IMR-90 (cell line): ENCODE measurements around the gene FBXL4. TPM values are rescaled to one million over a fixed set of nuclear protein-coding genes. Genes with fewer than 3 reads are reported as not detected.

Source experiments
- ATAC-seq: fragments of 200-7000 bp; cut with Tn5 transposase; 2 replicates; pipeline ENCODE4 v1.9.1; 2020; ENCODE audit warnings: low read depth, mild to moderate bottlenecking, moderate library complexity
- BruUV-seq: library from RNA; stranded (reverse); fragments of 400-500 nt; replicated peaks from 2 replicates; lab custom pipeline; 2021; lab: Mats Ljungman, UMichigan
- CTCF ChIA-PET: fragments of 300-600 bp; formaldehyde crosslinking; extraction: SDS; loops from one replicate; lab custom pipeline; 2021; ENCODE audit warnings: antibody characterized with exemption; lab: Yijun Ruan, JAX
- POLR2A ChIA-PET: fragments of 300-600 bp; sonication (Branson Sonifier 250); formaldehyde crosslinking; loops from one replicate; lab custom pipeline; 2022; ENCODE audit warnings: antibody characterized with exemption; ENCODE audit not compliant: unreplicated experiment; lab: Charles Lee
- DNase-seq: peaks from one replicate; pipeline ENCODE4 v3.0.0; 2013
- H2AFZ ChIP-seq: replicated peaks from 2 replicates; pipeline ENCODE3; 2013; ENCODE audit warnings: low read length, mild to moderate bottlenecking; ENCODE audit not compliant: poor library complexity
- H2AK5ac ChIP-seq: 2 replicates; pipeline ENCODE4 v1.6.1; 2013; ENCODE audit warnings: low read depth, low read length, inconsistent platforms
- H2AK9ac ChIP-seq: replicated peaks from 2 replicates; pipeline ENCODE3; 2013; ENCODE audit warnings: mild to moderate bottlenecking, low read depth, low read length, moderate library complexity; ENCODE audit not compliant: poor library complexity
- H2BK120ac ChIP-seq: 2 replicates; pipeline ENCODE4 v1.6.1; 2013; ENCODE audit warnings: low read depth, low read length, inconsistent platforms
- H2BK15ac ChIP-seq: 3 replicates; pipeline ENCODE4 v1.6.1; 2013; ENCODE audit warnings: low read depth, low read length, inconsistent platforms
- H2BK20ac ChIP-seq: 2 replicates; pipeline ENCODE4 v1.6.1; 2013; ENCODE audit warnings: low read depth, mild to moderate bottlenecking, inconsistent platforms, low read length, moderate library complexity
- H2BK5ac ChIP-seq: 2 replicates; pipeline ENCODE4 v1.6.1; 2013; ENCODE audit warnings: mild to moderate bottlenecking, low read depth, low read length, inconsistent platforms; ENCODE audit not compliant: poor library complexity, severe bottlenecking
- H3K14ac ChIP-seq: replicated peaks from 2 replicates; pipeline ENCODE4 v1.6.1; 2013; ENCODE audit warnings: low read depth, low read length, inconsistent platforms
- H3K18ac ChIP-seq: 2 replicates; pipeline ENCODE4 v1.6.1; 2013; ENCODE audit warnings: low read depth, low read length, control low read depth
- H3K23ac ChIP-seq: 2 replicates; pipeline ENCODE4 v1.6.1; 2013; ENCODE audit warnings: low read depth, low read length, inconsistent platforms
- H3K27ac ChIP-seq: 2 replicates; pipeline ENCODE4 v1.5.1; 2013; ENCODE audit warnings: mild to moderate bottlenecking, control low read depth, low read length; ENCODE audit not compliant: insufficient read depth
- H3K27me3 ChIP-seq: 2 replicates; pipeline ENCODE4 v1.6.1; 2013; ENCODE audit warnings: low read length; ENCODE audit not compliant: control insufficient read depth, insufficient read depth
- H3K36me3 ChIP-seq: 2 replicates; pipeline ENCODE4 v1.6.1; 2013; ENCODE audit warnings: low read length, mixed read lengths; ENCODE audit not compliant: control insufficient read depth, insufficient read depth
- H3K4ac ChIP-seq: 2 replicates; pipeline ENCODE4 v1.6.1; 2013; ENCODE audit warnings: low read depth, low read length, inconsistent platforms
- H3K4me1 ChIP-seq: 2 replicates; pipeline ENCODE4 v1.6.1; 2013; ENCODE audit warnings: low read length, mixed read lengths; ENCODE audit not compliant: control insufficient read depth, insufficient read depth
- H3K4me2 ChIP-seq: 2 replicates; pipeline ENCODE4 v1.6.1; 2013; ENCODE audit warnings: low read depth, mild to moderate bottlenecking, control low read depth, low read length, moderate library complexity
- H3K4me3 ChIP-seq: 2 replicates; pipeline ENCODE4 v1.5.1; 2013; ENCODE audit warnings: low read depth, mild to moderate bottlenecking, control low read depth, low read length, moderate library complexity; ENCODE audit not compliant: insufficient read depth
- H3K56ac ChIP-seq: 2 replicates; pipeline ENCODE4 v1.6.1; 2013; ENCODE audit warnings: low read length, inconsistent platforms; ENCODE audit not compliant: insufficient read depth; ENCODE audit errors: extremely low read depth
- H3K79me1 ChIP-seq, 2 experiments: 2 replicates each; pipeline ENCODE4 v1.6.1; 2013; ENCODE audit warnings: low read length in 2 of 2, inconsistent platforms in 1 of 2, low read depth in 1 of 2
- H3K9ac ChIP-seq: 2 replicates; pipeline ENCODE4 v1.6.1; 2013; ENCODE audit warnings: low read depth, low read length, control low read depth
- H3K9me1 ChIP-seq: 2 replicates; pipeline ENCODE4 v1.6.1; 2013; ENCODE audit warnings: low read length, inconsistent platforms; ENCODE audit not compliant: insufficient read depth
- H3K9me3 ChIP-seq: 2 replicates; pipeline ENCODE4 v1.6.1; 2013; ENCODE audit warnings: low read length; ENCODE audit not compliant: control insufficient read depth, insufficient read depth
- H4K20me1 ChIP-seq: 2 replicates; pipeline ENCODE4 v1.6.1; 2013; ENCODE audit warnings: low read length, inconsistent platforms; ENCODE audit not compliant: insufficient read depth
- H4K5ac ChIP-seq: 2 replicates; pipeline ENCODE4 v1.6.1; 2013; ENCODE audit warnings: mild to moderate bottlenecking, low read depth, low read length, control low read depth
- H4K8ac ChIP-seq, 2 experiments: 2 replicates each; pipeline ENCODE4 v1.6.1; 2013; ENCODE audit warnings: low read depth in 2 of 2, low read length in 2 of 2, control low read depth in 1 of 2, inconsistent platforms in 1 of 2
- H4K91ac ChIP-seq: 2 replicates; pipeline ENCODE4 v1.6.1; 2013; ENCODE audit warnings: low read depth, low read length, inconsistent platforms; ENCODE audit not compliant: insufficient read depth
- CEBPB ChIP-seq: IDR thresholded peaks from 2 replicates; pipeline ENCODE4 v1.6.1; 2012; ENCODE audit warnings: low read depth, low read length, improper control_type of control experiment
- FOS ChIP-seq: fragments of 150-350 bp; IDR thresholded peaks from 2 replicates; pipeline ENCODE4 v1.6.1; 2016; ENCODE audit warnings: low read depth, low read length
- RFX5 ChIP-seq: IDR thresholded peaks from 2 replicates; pipeline ENCODE4 v1.8.0; 2012; ENCODE audit warnings: low read depth, mild to moderate bottlenecking, low read length, moderate library complexity
- SMC3 ChIP-seq: fragments of 150-350 bp; IDR thresholded peaks from 2 replicates; pipeline ENCODE4 v1.6.1; 2016; ENCODE audit warnings: low read depth, mild to moderate bottlenecking, antibody characterized with exemption, low read length, moderate library complexity
- WGBS, 2 experiments: methylation state at CpG; one replicate each; pipeline versions ENCODE4 v1.1.5 to v1.1.7; 2013; ENCODE audit warnings: missing lambda C conversion rate in 2 of 2; ENCODE audit not compliant: insufficient read length in 1 of 2; ENCODE audit errors: extremely low coverage in 2 of 2; 5-methylcytosine and 5-hydroxymethylcytosine counted together
- dilution Hi-C: fragments of 300-500 bp; cut with HindIII; formaldehyde crosslinking; loops from one replicate; pipeline ENCODE4 v1.14.3; 2018; ENCODE audit warnings: low sequenced_read_pairs; ENCODE audit not compliant: unreplicated experiment
- in situ Hi-C: fragments of 300-500 bp; cut with MboI; formaldehyde crosslinking; loops from 3 replicates; pipeline ENCODE4 v1.14.3; 2019; ENCODE audit warnings: low sequenced_read_pairs, inconsistent platforms, mixed read lengths
- intact Hi-C: fragments of 100-400 bp; cut with micrococcal nuclease; formaldehyde crosslinking; loops from 2 replicates; pipeline ENCODE4 v1.10.0; 2022
- polyA plus RNA-seq, 3 experiments: library from polyadenylated mRNA; depleted of rRNA; stranded (reverse); fragments of >200 nt; gene quantifications; 2 replicates each; pipeline ENCODE4 v1.2.3, GENCODE V29; 2012; ENCODE audit warnings: low replicate concordance in 1 of 3
- total RNA-seq: library from RNA; depleted of rRNA; stranded (reverse); fragments of >200 nt; gene quantifications from 2 replicates; pipeline ENCODE4 v1.2.3, GENCODE V29; 2012

Gene FBXL4
- total and polyA plus RNA-seq, 2 of the 4 experiments (the other 2 are of a cell fraction): 7.8 to 17.6 TPM

DNA sequence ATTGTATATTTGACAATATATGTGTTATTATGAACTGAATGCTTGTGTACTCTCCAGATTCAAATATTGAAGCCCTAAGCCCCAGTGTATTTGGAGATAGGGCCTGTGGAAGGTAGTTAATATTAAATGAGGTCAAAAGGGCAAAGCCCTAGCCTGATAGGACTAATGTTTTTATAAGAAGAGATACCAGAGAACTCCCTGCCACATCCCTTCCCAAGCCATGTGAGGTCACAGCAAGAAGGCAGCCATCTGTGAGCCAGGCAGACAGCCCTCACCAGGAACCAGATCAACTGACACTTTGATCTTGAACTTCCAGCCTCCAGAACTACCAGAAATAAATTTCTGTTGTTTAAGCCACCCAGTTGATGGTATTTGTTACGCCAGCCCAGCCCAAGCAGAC lies 36.4 kb upstream of the FBXL4 start:
- dilution Hi-C loops (no loop called here), intact Hi-C loops (no loop called here), in situ Hi-C loops (no loop called here)
- Histone ChIP-seq H3K4me3 (no peak overlapping the region), H2BK20ac (no peak overlapping the region), H3K9me3 (no peaks in the 10 kb centered on the region), H2AFZ (no peak overlapping the region), H4K91ac (no peak overlapping the region), H2AK5ac (no peak overlapping the region), H4K8ac (no peak overlapping the region), H3K9me1 (no peaks in the 10 kb centered on the region), H3K27ac (no peak overlapping the region), H3K14ac (no peak overlapping the region), H3K36me3 (no peaks in the 10 kb centered on the region), H3K9ac (no peak overlapping the region), H2BK5ac (no peak overlapping the region), H4K5ac (no peak overlapping the region), H2BK120ac (no peak overlapping the region), H2BK15ac (no peak overlapping the region), H3K56ac (no peak overlapping the region), H3K79me1 (no peaks in the 10 kb centered on the region), H3K18ac (no peak overlapping the region), H3K4ac (no peak overlapping the region), H4K20me1 (no peaks in the 10 kb centered on the region), H2AK9ac (no peak overlapping the region), H3K4me2 (no peak overlapping the region), H3K4me1 (no peaks in the 10 kb centered on the region), H3K27me3 (no peaks in the 10 kb centered on the region; the same call in 1 of the 2 replicates), H3K23ac (no peak overlapping the region)
- no peak for TF ChIP-seq RFX5
- no peak for TF ChIP-seq FOS
- no peak for TF ChIP-seq SMC3
- no peak for TF ChIP-seq CEBPB
- ChIA-PET CTCF (no interaction called here), POLR2A (no interaction called here)
- no peak for ATAC-seq
- WGBS, 2 experiments: no CpG with 5 or more reads among the region's 1 CpG
- no TSS peak for BruUV-seq
- DNase-seq: no peak
